Measurements from ENCODE around the gene CYTH3.
A peak's percentile ranks its signal among the peaks of the same experiment; 100 is the strongest.

The CYTH3 gene

DNA sequence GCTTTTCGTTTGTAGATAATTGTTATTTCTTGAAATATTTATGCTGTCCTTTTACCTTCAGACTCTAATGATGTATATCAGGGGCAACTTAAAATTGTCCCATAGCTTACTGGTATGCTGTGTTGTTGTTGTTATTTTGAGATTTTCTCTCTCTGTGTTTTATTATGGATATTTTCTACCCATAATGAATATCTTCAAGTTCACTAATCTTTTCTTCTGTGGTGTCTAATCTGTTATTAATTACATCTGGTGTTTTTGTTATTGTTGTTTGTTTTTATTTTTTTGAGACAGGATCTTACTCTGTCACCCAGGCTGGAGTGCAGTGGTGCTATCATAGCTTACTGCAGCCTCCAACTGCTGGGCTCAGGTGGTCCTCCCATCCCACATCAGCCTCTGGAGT is 139.2 kb downstream of the CYTH3 start:
- DNase-seq (ENCODE audit: low read depth), result no peak
- no peak overlapping the region for H3K4me3 ChIP-seq (ENCODE audit: control insufficient read depth, low read depth, low read length)
- TF ChIP-seq, protein P1, sequence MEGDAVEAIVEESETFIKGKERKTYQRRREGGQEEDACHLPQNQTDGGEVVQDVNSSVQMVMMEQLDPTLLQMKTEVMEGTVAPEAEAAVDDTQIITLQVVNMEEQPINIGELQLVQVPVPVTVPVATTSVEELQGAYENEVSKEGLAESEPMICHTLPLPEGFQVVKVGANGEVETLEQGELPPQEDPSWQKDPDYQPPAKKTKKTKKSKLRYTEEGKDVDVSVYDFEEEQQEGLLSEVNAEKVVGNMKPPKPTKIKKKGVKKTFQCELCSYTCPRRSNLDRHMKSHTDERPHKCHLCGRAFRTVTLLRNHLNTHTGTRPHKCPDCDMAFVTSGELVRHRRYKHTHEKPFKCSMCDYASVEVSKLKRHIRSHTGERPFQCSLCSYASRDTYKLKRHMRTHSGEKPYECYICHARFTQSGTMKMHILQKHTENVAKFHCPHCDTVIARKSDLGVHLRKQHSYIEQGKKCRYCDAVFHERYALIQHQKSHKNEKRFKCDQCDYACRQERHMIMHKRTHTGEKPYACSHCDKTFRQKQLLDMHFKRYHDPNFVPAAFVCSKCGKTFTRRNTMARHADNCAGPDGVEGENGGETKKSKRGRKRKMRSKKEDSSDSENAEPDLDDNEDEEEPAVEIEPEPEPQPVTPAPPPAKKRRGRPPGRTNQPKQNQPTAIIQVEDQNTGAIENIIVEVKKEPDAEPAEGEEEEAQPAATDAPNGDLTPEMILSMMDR (conservative IDR thresholded peaks at IDR 0.05; ENCODE audit: control insufficient read depth, insufficient read depth, low read depth, low read length), result no peak

DNA sequence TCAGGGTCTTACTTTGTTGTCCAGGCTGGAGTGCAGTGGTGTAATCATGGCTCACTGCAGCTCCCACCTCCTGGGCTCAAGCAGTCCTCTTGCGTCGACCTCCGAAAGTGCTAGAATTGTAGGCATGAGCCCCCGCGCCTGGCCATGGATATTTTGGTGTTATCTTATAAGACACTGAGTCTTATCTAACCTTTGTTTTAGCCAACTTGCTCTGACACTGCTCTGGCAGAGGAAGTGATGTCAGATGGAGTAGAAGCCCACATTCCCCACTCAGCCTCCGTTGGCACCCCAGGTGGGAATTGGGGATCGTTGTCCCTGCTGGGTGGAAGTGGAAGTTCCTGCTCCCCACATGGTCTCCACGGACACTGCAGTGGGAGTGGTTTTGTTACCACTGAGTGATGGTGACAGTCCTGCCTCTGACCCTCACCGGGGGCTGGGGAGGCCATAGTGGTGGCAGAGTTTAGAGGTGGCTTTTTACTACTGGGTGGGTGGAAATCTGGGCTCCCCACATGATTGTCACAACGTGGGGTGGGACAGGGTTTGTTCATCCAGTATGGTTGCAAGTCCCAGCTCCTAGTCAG is 142.3 kb downstream of the CYTH3 start:
- TF ChIP-seq, protein P1 (conservative IDR thresholded peaks at IDR 0.05; ENCODE audit: control insufficient read depth, insufficient read depth, low read depth, low read length), result no peak
- no peak overlapping the region for H3K4me3 ChIP-seq (ENCODE audit: control insufficient read depth, low read depth, low read length)
- DNase-seq (ENCODE audit: low read depth), result no peak

DNA sequence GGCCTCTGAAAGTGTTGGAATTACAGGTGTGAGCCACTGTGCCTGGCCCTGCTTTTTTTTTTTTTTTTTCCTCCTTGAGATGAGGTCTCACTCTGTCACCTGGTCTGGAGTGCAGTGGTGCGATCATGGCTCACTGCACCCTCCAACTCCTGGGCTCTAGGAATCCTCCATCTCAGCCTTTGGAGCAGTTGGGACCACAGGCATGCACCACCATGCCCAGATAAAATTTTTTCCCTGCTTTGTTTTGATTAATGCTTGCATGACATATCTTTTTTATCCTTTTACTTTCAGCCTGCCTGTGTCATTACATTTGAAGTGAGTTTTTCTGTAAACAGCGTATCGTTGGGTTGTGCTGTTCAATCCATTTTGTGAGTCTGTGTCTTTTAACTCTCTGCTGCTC is 144.2 kb downstream of the CYTH3 start:
- TF ChIP-seq, protein P1 (conservative IDR thresholded peaks at IDR 0.05; ENCODE audit: control insufficient read depth, insufficient read depth, low read depth, low read length), result no peak
- no peak for DNase-seq (ENCODE audit: low read depth)
- no peak overlapping the region for H3K4me3 ChIP-seq (ENCODE audit: control insufficient read depth, low read depth, low read length)

DNA sequence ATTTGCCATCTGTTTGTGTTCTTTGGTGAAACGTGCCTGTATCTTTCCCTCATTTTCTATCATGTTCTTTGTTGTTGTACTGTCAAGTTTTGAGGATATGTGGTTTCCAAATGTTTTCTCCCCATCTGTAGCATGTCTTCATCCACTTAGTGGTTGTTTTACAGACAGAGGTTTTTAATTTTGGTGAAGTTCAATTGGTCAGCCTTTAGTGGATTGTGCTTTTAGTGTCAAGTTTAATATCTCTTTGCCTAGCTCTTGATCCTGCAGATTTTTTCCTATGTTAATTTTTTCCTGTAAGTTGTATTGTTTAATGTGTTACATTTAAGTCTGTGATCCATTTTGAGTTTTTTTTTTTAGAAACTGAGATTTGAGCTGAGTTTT is 145.3 kb downstream of the CYTH3 start:
- no peak for DNase-seq (ENCODE audit: low read depth)
- no peak overlapping the region for H3K4me3 ChIP-seq (ENCODE audit: control insufficient read depth, low read depth, low read length)
- TF ChIP-seq, protein P1 (conservative IDR thresholded peaks at IDR 0.05; ENCODE audit: control insufficient read depth, insufficient read depth, low read depth, low read length), result no peak

DNA sequence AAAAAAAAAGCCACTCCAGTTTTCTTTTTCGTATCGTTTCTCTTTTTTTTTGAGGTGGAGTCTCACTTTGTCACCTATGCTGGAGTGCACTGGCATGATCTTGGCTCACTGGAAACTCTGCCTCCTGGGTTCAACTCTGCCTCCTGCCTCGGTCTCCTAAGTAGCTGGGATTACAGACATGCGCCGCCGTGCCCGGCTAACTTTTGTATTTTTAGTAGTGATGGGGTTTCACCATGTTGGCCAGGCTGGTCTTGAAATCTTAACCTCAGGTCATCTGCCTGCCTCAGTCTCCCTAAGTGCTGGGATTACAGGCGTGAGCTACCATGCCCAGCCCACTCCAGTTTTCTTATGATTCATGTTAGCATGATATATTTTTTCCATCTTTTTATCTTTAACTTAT is 148.6 kb downstream of the CYTH3 start:
- no peak for DNase-seq (ENCODE audit: low read depth)
- TF ChIP-seq, protein P1 (conservative IDR thresholded peaks at IDR 0.05; ENCODE audit: control insufficient read depth, insufficient read depth, low read depth, low read length), result no peak
- no peak overlapping the region for H3K4me3 ChIP-seq (ENCODE audit: control insufficient read depth, low read depth, low read length)

DNA sequence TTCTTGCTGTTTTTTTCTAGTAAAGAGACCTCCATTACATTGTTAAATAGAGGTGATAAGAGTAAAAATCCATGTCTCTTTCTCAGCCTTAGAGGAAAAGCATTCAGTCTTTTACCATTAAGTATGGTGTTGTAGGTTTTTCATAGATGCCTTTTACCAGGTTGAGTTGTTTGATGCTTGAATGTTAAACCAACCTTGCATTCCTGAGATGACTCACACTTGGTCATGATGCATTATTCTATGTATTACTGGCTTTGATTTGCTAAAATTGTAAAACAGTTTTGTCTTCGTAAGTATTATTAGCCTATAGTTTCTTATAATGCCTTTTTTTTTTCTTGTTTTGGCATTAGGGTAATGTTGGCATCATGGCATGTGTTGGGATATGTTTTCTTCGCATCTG is 151.3 kb downstream of the CYTH3 start:
- peak; percentile 62 for DNase-seq (ENCODE audit: low read depth)
- TF ChIP-seq, protein P1 (conservative IDR thresholded peaks at IDR 0.05; ENCODE audit: control insufficient read depth, insufficient read depth, low read depth, low read length), result no peak
- no peak overlapping the region for H3K4me3 ChIP-seq (ENCODE audit: control insufficient read depth, low read depth, low read length)

DNA sequence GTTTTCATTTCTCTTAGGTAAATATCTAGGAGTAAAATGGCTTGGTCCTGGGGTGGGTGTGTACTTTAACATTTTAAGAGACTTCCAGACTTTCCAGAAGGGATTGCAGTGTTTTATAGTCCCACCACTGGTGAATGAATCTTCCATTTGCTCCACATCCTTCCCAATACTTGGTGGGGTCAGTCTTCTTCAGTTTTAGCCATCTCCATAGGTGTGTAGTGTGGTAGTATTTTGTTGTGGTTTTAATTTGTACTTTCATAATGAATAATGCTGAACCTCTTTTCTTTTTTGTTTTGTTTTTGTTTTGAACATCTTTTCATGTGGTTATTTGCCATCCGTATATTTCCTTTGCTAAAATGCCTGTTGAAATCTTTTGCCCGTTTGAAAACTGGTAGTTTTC is 154.9 kb downstream of the CYTH3 start:
- no peak for DNase-seq (ENCODE audit: low read depth)

More for the DNA sequence above, 154.9 kb downstream of the CYTH3 start:
- no peak overlapping the region for H3K4me3 ChIP-seq (ENCODE audit: control insufficient read depth, low read depth, low read length)
- TF ChIP-seq, protein P1 (conservative IDR thresholded peaks at IDR 0.05; ENCODE audit: control insufficient read depth, insufficient read depth, low read depth, low read length), result no peak
